T-cell (primary cell): Measurements from ENCODE around the gene SLC29A3. TPM values are rescaled to one million over a fixed set of nuclear protein-coding genes. Genes with fewer than 3 reads are reported as not detected.

ENCODE experiments used
- ATAC-seq, 4 experiments: fragments of 200-7000 bp in 3 of 4; fragments of 150-1000 bp in 1 of 4; cut with Tn5 transposase; replicated peaks in 1 of 4; 1 replicate in 3 of 4; 2 replicates in 1 of 4; pipeline ENCODE4 v1.10.0; 2021; ENCODE audit warnings: moderate library complexity in 3 of 4, mild to moderate bottlenecking in 2 of 4, moderate number of reproducible peaks in 1 of 4
- CTCF ChIA-PET, 2 donors: fragments of 300-600 bp; sonication (Branson Sonifier 250); formaldehyde crosslinking; loops; one replicate each; lab custom pipeline; 2022; ENCODE audit warnings: antibody characterized with exemption in 2 of 2; lab: Charles Lee
- POLR2A ChIA-PET, 2 donors: fragments of 300-600 bp; sonication (Branson Sonifier 250); formaldehyde crosslinking; loops; one replicate each; lab custom pipeline; 2022; ENCODE audit warnings: antibody characterized with exemption in 2 of 2; lab: Charles Lee
- DNase-seq, 35 experiments: peaks; one replicate each; pipeline versions ENCODE4 v3.0.0 to v3.0.0-alpha.2; 2013 to 2023
- H3K27ac ChIP-seq: one replicate; pipeline ENCODE4 v1.5.1; 2013; ENCODE audit warnings: low read length
- H3K27me3 ChIP-seq, 2 experiments: replicated peaks in 1 of 2; 1 replicate in 1 of 2; 2 replicates in 1 of 2; pipeline versions ENCODE4 v1.6.1 to v1.7.0; 2013; ENCODE audit warnings: low read length in 1 of 2, mixed read lengths in 1 of 2; ENCODE audit not compliant: control insufficient read depth in 2 of 2, insufficient read depth in 2 of 2; ENCODE audit errors: extremely low read depth in 1 of 2
- H3K36me3 ChIP-seq, 2 donors: 1 replicate in 1 of 2; 2 replicates in 1 of 2; pipeline versions ENCODE4 v1.6.1 to v1.7.0; 2013; ENCODE audit warnings: low read length in 1 of 2; ENCODE audit not compliant: control insufficient read depth in 2 of 2, insufficient read depth in 1 of 2; ENCODE audit errors: extremely low read depth in 1 of 2
- H3K4me1 ChIP-seq, 2 experiments: 1 replicate in 1 of 2; 2 replicates in 1 of 2; pipeline versions ENCODE4 v1.6.1 to v1.7.0; 2013; ENCODE audit warnings: low read length in 2 of 2, mixed read lengths in 1 of 2; ENCODE audit not compliant: insufficient read depth in 2 of 2, control insufficient read depth in 1 of 2; ENCODE audit errors: extremely low read depth in 1 of 2
- H3K4me3 ChIP-seq, 2 donors: 1 replicate in 1 of 2; 2 replicates in 1 of 2; pipeline versions ENCODE4 v1.5.1 to v1.7.0; 2013; ENCODE audit warnings: mild to moderate bottlenecking in 2 of 2, low read length in 1 of 2, moderate library complexity in 1 of 2; ENCODE audit not compliant: control insufficient read depth in 1 of 2; ENCODE audit errors: extremely low read depth in 1 of 2
- H3K9me3 ChIP-seq: 2 replicates; pipeline ENCODE4 v1.7.0; 2013
- H3K27ac Mint-ChIP-seq, 2 donors: one replicate each; pipeline ENCODE4 v1.8.0; 2020 to 2021; ENCODE audit warnings: mild to moderate bottlenecking in 2 of 2, mixed read lengths in 2 of 2
- H3K27me3 Mint-ChIP-seq, 2 donors: one replicate each; pipeline ENCODE4 v1.8.0; 2021 to 2022; ENCODE audit warnings: mixed read lengths in 2 of 2
- H3K36me3 Mint-ChIP-seq: one replicate; pipeline ENCODE4 v1.8.0; 2021; ENCODE audit warnings: mixed read lengths
- H3K4me1 Mint-ChIP-seq, 3 donors: one replicate each; pipeline ENCODE4 v1.8.0; 2020 to 2022; ENCODE audit warnings: mixed read lengths in 3 of 3, mild to moderate bottlenecking in 1 of 3
- H3K4me3 Mint-ChIP-seq, 3 donors: one replicate each; pipeline ENCODE4 v1.8.0; 2020 to 2022; ENCODE audit warnings: mild to moderate bottlenecking in 3 of 3, mixed read lengths in 3 of 3, moderate library complexity in 3 of 3
- H3K9me3 Mint-ChIP-seq, 3 donors: one replicate each; pipeline ENCODE4 v1.8.0; 2020 to 2022; ENCODE audit warnings: mixed read lengths in 3 of 3
- WGBS: methylation state at CpG from one replicate; pipeline ENCODE4 v1.1.5; 2013; ENCODE audit warnings: missing lambda C conversion rate; ENCODE audit not compliant: insufficient coverage; 5-methylcytosine and 5-hydroxymethylcytosine counted together
- total RNA-seq, 35 experiments: library from RNA in 6 of 35; stranded (reverse) in 6 of 35; fragments of 120-200 nt in 1 of 35; gene quantifications; one replicate each; pipeline versions ENCODE4 v1.2.1 to v1.2.4 and lab custom pipeline; 2013 to 2026

SLC29A3 gene
- total RNA-seq, 5 donors from 2014 or later (not counting 1 experiment from before 2014, with no cell fraction given): 3.3 to 8.8 (median 6.5) TPM

- Mint-ChIP-seq H3K27ac (no peak overlapping the region), H3K9me3 (no peaks in the 10 kb centered on the region), H3K27me3 (peaks cover 39 to 52% of the 10 kb centered on the region in 2 donors), H3K4me1 (peaks cover 2 to 7% (median 4%) of the 10 kb centered on the region in 3 donors), H3K4me3 (no peak overlapping the region), H3K36me3 (no peaks in the 10 kb centered on the region)
- ChIA-PET POLR2A (no interaction called here), CTCF (interaction anchor here in 1 of 2 donors (0.6 kb wide), 1 partner anchor 418 kb away, joined by 14 read pairs; no protein-coding TSS in a partner anchor)
- ATAC-seq (peak in 1 of 4 experiments; percentile 14), DNase-seq (no peak)
- Histone ChIP-seq H3K9me3 (no peaks in the 10 kb centered on the region), H3K36me3 (no peaks in the 10 kb centered on the region), H3K4me1 (peaks cover 0 to 2% of the 10 kb centered on the region in 2 experiments), H3K4me3 (no peak overlapping the region), H3K27ac (no peak overlapping the region), H3K27me3 (peaks cover 0 to 54% of the 10 kb centered on the region in 2 experiments)
- WGBS: 55% methylated on average over 2 of the region's 3 CpGs
Measured at GRCh38 chr10:71390921-71391690, 72.0 kb downstream of the SLC29A3 start.

- peaks cover 39 to 53% of the 10 kb centered on the region in 2 donors for H3K27me3 Mint-ChIP-seq
- H3K9me3 Mint-ChIP-seq: no peaks in the 10 kb centered on the region
- Histone ChIP-seq H3K9me3 (no peaks in the 10 kb centered on the region), H3K4me1 (peaks cover 0 to 3% of the 10 kb centered on the region in 2 experiments), H3K27me3 (peaks cover 0 to 58% of the 10 kb centered on the region in 2 experiments), H3K4me3 (no peak overlapping the region), H3K27ac (no peak overlapping the region), H3K36me3 (no peaks in the 10 kb centered on the region)
- H3K36me3 Mint-ChIP-seq: no peaks in the 10 kb centered on the region
- ATAC-seq (no peak), DNase-seq (no peak)
- no peak overlapping the region for H3K27ac Mint-ChIP-seq
- ChIA-PET CTCF (no interaction called here), POLR2A (no interaction called here)
- H3K4me1 Mint-ChIP-seq: peaks cover 2 to 7% (median 4%) of the 10 kb centered on the region in 3 donors
- H3K4me3 Mint-ChIP-seq: no peak overlapping the region
- 78% methylated on average over 1 of the region's 5 CpGs for WGBS
Measured at GRCh38 chr10:71391701-71392100, 72.6 kb downstream of the SLC29A3 start.

- Mint-ChIP-seq H3K4me3 (no peak overlapping the region), H3K27me3 (peaks cover 39 to 53% of the 10 kb centered on the region in 2 donors), H3K36me3 (no peaks in the 10 kb centered on the region), H3K27ac (no peak overlapping the region), H3K4me1 (peaks cover 2 to 7% (median 4%) of the 10 kb centered on the region in 3 donors), H3K9me3 (no peaks in the 10 kb centered on the region)
- Histone ChIP-seq H3K4me1 (peaks cover 0 to 4% of the 10 kb centered on the region in 2 experiments), H3K27me3 (peaks cover 0 to 58% of the 10 kb centered on the region in 2 experiments), H3K27ac (no peak overlapping the region), H3K9me3 (no peaks in the 10 kb centered on the region), H3K4me3 (no peak overlapping the region), H3K36me3 (no peaks in the 10 kb centered on the region)
- ChIA-PET POLR2A (interaction anchor here in 1 of 2 donors (0.6 kb wide), 1 partner anchor 104 kb away, joined by 3 read pairs; no protein-coding TSS in a partner anchor), CTCF (no interaction called here)
- peak in 1 of 35 experiments; percentile 9 for DNase-seq
- 10% methylated on average over 1 of the region's 1 CpG for WGBS
- ATAC-seq: no peak
Measured at GRCh38 chr10:71392292-71392691, 73.2 kb downstream of the SLC29A3 start.

GRCh38 chr10:71392791-71393781 is 74.0 kb downstream of the SLC29A3 start:
- Histone ChIP-seq H3K9me3 (no peaks in the 10 kb centered on the region), H3K4me3 (no peak overlapping the region), H3K36me3 (no peaks in the 10 kb centered on the region), H3K27ac (no peak overlapping the region), H3K27me3 (peaks cover 0 to 64% of the 10 kb centered on the region in 2 experiments), H3K4me1 (peaks cover 0 to 12% of the 10 kb centered on the region in 2 experiments)
- ATAC-seq (no peak), DNase-seq (no peak)
- CTCF ChIA-PET: no interaction called here
- Mint-ChIP-seq H3K9me3 (no peaks in the 10 kb centered on the region), H3K27me3 (peaks cover 39 to 57% of the 10 kb centered on the region in 2 donors), H3K4me1 (peaks cover 7 to 10% (median 8%) of the 10 kb centered on the region in 3 donors), H3K27ac (no peak overlapping the region), H3K36me3 (no peaks in the 10 kb centered on the region), H3K4me3 (no peak overlapping the region)
- POLR2A ChIA-PET: interaction anchor here (0.6 kb wide), 2 partner anchors 40 to 103 kb away, joined by 3 read pairs; no protein-coding TSS in a partner anchor
- WGBS: 69% methylated on average over 12 of the region's 16 CpGs

GRCh38 chr10:71393841-71394475 is 74.9 kb downstream of the SLC29A3 start:
- ATAC-seq: no peak
- Histone ChIP-seq H3K4me3 (no peak overlapping the region), H3K36me3 (no peaks in the 10 kb centered on the region), H3K9me3 (no peaks in the 10 kb centered on the region), H3K4me1 (peaks cover 0 to 13% of the 10 kb centered on the region in 2 experiments), H3K27me3 (peaks cover 1 to 73% of the 10 kb centered on the region in 2 experiments), H3K27ac (no peak overlapping the region)
- Mint-ChIP-seq H3K4me1 (peaks cover 7 to 11% (median 8%) of the 10 kb centered on the region in 3 donors), H3K27me3 (peaks cover 38 to 63% of the 10 kb centered on the region in 2 donors), H3K9me3 (no peaks in the 10 kb centered on the region), H3K4me3 (no peak overlapping the region), H3K27ac (no peak overlapping the region), H3K36me3 (no peaks in the 10 kb centered on the region)
- no peak for DNase-seq
- POLR2A ChIA-PET: interaction anchor here (0.6 kb wide), 2 partner anchors 39 to 52 kb away, joined by 3 to 5 read pairs; no protein-coding TSS in a partner anchor
- CTCF ChIA-PET: no interaction called here
- WGBS: 90% methylated on average over 6 of the region's 8 CpGs
